ENCODE measurements around the gene KCNH1.

DNA sequence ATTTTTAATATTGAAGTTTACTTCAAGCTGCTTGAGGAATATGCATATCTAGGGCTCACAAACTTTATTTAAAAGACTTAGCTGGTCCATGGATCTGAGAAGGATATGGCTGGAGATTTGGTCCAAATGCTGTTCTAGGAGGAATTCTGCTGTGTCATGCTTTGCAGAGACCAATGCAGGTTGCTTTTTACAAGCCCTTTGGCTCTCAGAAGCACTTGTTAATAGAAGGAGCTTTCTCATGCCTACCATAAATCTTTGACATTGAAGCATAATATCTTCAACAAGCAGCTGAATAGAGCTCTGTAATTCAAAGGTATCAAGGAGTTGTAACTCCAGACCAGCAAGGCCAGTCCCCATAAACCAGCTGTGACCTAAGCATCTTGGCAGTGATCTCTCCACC is 506.2 kb downstream of the KCNH1 start:
- TF ChIP-seq, protein P1, sequence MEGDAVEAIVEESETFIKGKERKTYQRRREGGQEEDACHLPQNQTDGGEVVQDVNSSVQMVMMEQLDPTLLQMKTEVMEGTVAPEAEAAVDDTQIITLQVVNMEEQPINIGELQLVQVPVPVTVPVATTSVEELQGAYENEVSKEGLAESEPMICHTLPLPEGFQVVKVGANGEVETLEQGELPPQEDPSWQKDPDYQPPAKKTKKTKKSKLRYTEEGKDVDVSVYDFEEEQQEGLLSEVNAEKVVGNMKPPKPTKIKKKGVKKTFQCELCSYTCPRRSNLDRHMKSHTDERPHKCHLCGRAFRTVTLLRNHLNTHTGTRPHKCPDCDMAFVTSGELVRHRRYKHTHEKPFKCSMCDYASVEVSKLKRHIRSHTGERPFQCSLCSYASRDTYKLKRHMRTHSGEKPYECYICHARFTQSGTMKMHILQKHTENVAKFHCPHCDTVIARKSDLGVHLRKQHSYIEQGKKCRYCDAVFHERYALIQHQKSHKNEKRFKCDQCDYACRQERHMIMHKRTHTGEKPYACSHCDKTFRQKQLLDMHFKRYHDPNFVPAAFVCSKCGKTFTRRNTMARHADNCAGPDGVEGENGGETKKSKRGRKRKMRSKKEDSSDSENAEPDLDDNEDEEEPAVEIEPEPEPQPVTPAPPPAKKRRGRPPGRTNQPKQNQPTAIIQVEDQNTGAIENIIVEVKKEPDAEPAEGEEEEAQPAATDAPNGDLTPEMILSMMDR (conservative IDR thresholded peaks at IDR 0.05; ENCODE audit: low read depth, low read length): no peak
- TF ChIP-seq RFX5 (IDR thresholded peaks at IDR 0.05; ENCODE audit: low read depth, low read length): no peak
- TF ChIP-seq CEBPB (IDR thresholded peaks at IDR 0.05; ENCODE audit: low read depth, low read length): no peak
- no peak for TF ChIP-seq MAFK (IDR thresholded peaks at IDR 0.05; ENCODE audit: low read depth, low read length)
- TF ChIP-seq POLR2A (IDR thresholded peaks at IDR 0.05; ENCODE audit: low read depth, low read length): no peak
- no peak for TF ChIP-seq CHD1 (IDR thresholded peaks at IDR 0.05; ENCODE audit: low read depth, low read length)
- no peak for TF ChIP-seq BHLHE40 (IDR thresholded peaks at IDR 0.05; ENCODE audit: low read depth, low read length)
- TF ChIP-seq MXI1 (IDR thresholded peaks at IDR 0.05; ENCODE audit: borderline replicate concordance, low read depth, low read length): no peak
- no peak for TF ChIP-seq FOS (IDR thresholded peaks at IDR 0.05; ENCODE audit: low read depth, low read length)
- TF ChIP-seq, protein P2, sequence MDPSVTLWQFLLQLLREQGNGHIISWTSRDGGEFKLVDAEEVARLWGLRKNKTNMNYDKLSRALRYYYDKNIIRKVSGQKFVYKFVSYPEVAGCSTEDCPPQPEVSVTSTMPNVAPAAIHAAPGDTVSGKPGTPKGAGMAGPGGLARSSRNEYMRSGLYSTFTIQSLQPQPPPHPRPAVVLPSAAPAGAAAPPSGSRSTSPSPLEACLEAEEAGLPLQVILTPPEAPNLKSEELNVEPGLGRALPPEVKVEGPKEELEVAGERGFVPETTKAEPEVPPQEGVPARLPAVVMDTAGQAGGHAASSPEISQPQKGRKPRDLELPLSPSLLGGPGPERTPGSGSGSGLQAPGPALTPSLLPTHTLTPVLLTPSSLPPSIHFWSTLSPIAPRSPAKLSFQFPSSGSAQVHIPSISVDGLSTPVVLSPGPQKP (IDR thresholded peaks at IDR 0.05; ENCODE audit: borderline replicate concordance, low read depth, low read length): no peak
- TF ChIP-seq RAD21 (IDR thresholded peaks at IDR 0.05; ENCODE audit: low read length): no peak
- TF ChIP-seq SMC3 (IDR thresholded peaks at IDR 0.05; ENCODE audit: low read depth, low read length): no peak
